PFSK-1 (cell line): Measurements from ENCODE around the gene NLGN2.
A peak's percentile ranks its signal among the peaks of the same experiment; 100 is the strongest.

Experiments used
- FOXP2 ChIP-seq: optimal IDR thresholded peaks from 2 replicates; pipeline ENCODE3; 2011; ENCODE audit warnings: borderline replicate concordance, control low read depth, inconsistent platforms; ENCODE audit not compliant: insufficient read depth; ENCODE audit errors: extremely low read length, extremely low read depth
- POLR2AphosphoS5 ChIP-seq: IDR thresholded peaks from 2 replicates; pipeline ENCODE4 v1.6.1; 2012; ENCODE audit warnings: low read depth, mild to moderate bottlenecking, control low read depth, low read length, moderate library complexity
- REST ChIP-seq, 2 experiments: IDR thresholded peaks; 2 replicates each; pipeline versions ENCODE4 v1.6.1 to v1.8.0; 2011 to 2012; ENCODE audit warnings: low read depth in 2 of 2, low read length in 2 of 2, control low read depth in 1 of 2, inconsistent platforms in 1 of 2, mild to moderate bottlenecking in 1 of 2, moderate library complexity in 1 of 2; ENCODE audit not compliant: insufficient read depth in 1 of 2
- SIN3A ChIP-seq: IDR thresholded peaks from 2 replicates; pipeline ENCODE4 v1.6.1; 2012; ENCODE audit warnings: mild to moderate bottlenecking, low read length, moderate library complexity, borderline replicate concordance; ENCODE audit not compliant: insufficient read depth
- TAF1 ChIP-seq: IDR thresholded peaks from 2 replicates; pipeline ENCODE4 v1.6.1; 2012; ENCODE audit warnings: low read length, control low read depth, borderline replicate concordance; ENCODE audit not compliant: insufficient read depth

NLGN2 gene

GRCh38 chr17:7404737-7405349, 2.8 kb upstream of the NLGN2 start:
- TF ChIP-seq POLR2AphosphoS5 (0 out of 2 replicates have a peak, but pooled peaks have one; percentile 50), TAF1 (no peak)

DNA sequence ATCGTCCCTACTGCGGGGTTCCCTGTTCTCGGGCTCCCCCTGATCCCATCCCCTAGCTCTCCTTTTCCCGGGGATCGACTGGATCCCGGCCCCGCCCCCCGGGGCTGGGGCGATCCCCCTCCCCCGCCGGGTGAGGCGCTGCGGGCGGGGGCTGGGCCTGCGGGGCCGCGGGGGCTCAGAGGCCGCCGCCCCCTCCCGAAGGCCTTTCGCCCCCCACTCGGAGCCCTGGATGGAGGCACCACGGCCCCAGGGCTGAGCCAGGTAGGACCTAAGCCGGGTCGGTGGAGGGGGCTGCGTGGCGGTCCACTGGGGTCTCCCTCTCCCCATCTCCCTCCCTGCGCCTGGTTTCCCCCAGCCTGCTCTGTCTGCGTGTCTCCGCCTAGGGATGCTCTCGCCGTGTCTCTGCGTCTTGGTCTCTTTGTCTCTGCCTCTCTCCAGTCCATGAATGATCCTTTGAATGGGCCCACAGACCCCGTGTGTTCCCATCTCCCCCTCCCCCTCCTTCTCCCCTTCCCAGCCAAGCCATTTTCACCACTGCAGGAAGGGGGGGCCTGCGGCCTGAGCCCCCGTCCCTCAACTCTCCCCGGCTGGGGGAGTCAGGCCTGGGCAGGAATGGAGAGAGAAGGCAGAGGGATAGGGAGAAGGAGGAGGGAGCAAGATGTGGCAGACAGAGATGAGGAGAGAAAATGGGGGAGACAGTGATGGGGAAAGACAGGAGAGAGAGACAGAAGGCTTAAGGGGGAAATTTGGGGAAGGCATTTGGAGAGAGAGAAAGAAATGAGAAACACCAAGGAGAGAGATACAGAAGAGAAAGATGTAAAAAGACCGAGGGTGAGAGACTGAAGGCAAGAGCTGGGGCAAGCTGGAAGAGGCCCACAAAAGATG, 2.1 kb upstream of the NLGN2 start:
- TF ChIP-seq SIN3A (no peak), TAF1 (no peak), FOXP2 (no peak), REST (IDR thresholded peaks at IDR 0.05; ENCODE audit: insufficient read depth in 1 of 2, low read depth in 2 of 2, low read length in 2 of 2) (no peak), POLR2AphosphoS5 (no peak)

- TF ChIP-seq POLR2AphosphoS5 (no peak), SIN3A (no peak), TAF1 (no peak), REST (IDR thresholded peaks at IDR 0.05; ENCODE audit: insufficient read depth in 1 of 2, low read depth in 2 of 2, low read length in 2 of 2) (no peak)
These were observed 1.3 kb upstream of the NLGN2 start for GRCh38 chr17:7406235-7406825.

GRCh38 chr17:7407082-7407481, 563 bp upstream of the NLGN2 start:
- no peak for TF ChIP-seq FOXP2
- no peak for TF ChIP-seq SIN3A
- TF ChIP-seq REST (IDR thresholded peaks at IDR 0.05; ENCODE audit: insufficient read depth in 1 of 2, low read depth in 2 of 2, low read length in 2 of 2): no peak

- no peak for TF ChIP-seq REST (IDR thresholded peaks at IDR 0.05; ENCODE audit: insufficient read depth in 1 of 2, low read depth in 2 of 2, low read length in 2 of 2)
- no peak for TF ChIP-seq TAF1
- TF ChIP-seq FOXP2: no peak
- TF ChIP-seq POLR2AphosphoS5: no peak
- no peak for TF ChIP-seq SIN3A
These were observed 645 bp downstream of the NLGN2 start for GRCh38 chr17:7408252-7408727.
